ENCODE measurements around the gene PPARGC1A.

The PPARGC1A gene

GRCh38 chr4:23889814-23890341 lies at the start of gene PPARGC1A:
Gene PPARGC1A, minus strand, starts transcription at chr4:23890047. Its CDS starts 90 bp downstream, at chr4:23889957.
- FAIRE-seq: peak; percentile 41

GRCh38 chr4:23938796-23939195 lies 48.9 kb upstream of the PPARGC1A start:
- FAIRE-seq: no peak

- no peak for FAIRE-seq
Observed at GRCh38 chr4:23937173-23937572, 47.3 kb upstream of the PPARGC1A start.

GRCh38 chr4:23934915-23935314 lies 45.1 kb upstream of the PPARGC1A start:
- no peak for FAIRE-seq

GRCh38 chr4:23934223-23934622 lies 44.4 kb upstream of the PPARGC1A start:
- no peak for FAIRE-seq

GRCh38 chr4:23932901-23933308 lies 43.1 kb upstream of the PPARGC1A start:
- no peak for FAIRE-seq

GRCh38 chr4:23932186-23932585 lies 42.3 kb upstream of the PPARGC1A start:
- no peak for FAIRE-seq

- FAIRE-seq: no peak
Observed at GRCh38 chr4:23931489-23931830, 41.6 kb upstream of the PPARGC1A start.

GRCh38 chr4:23930750-23931488 lies 41.1 kb upstream of the PPARGC1A start:
- no peak for FAIRE-seq

- FAIRE-seq: no peak
Observed at GRCh38 chr4:23929248-23929647, 39.4 kb upstream of the PPARGC1A start.

- no peak for FAIRE-seq
Observed at GRCh38 chr4:23924556-23924955, 34.7 kb upstream of the PPARGC1A start.

- FAIRE-seq: no peak
Observed at GRCh38 chr4:23923840-23924239, 34.0 kb upstream of the PPARGC1A start.

- FAIRE-seq: no peak
Observed at GRCh38 chr4:23923141-23923540, 33.3 kb upstream of the PPARGC1A start.

GRCh38 chr4:23922541-23923111 lies 32.8 kb upstream of the PPARGC1A start:
- FAIRE-seq: no peak

- FAIRE-seq: no peak
Observed at GRCh38 chr4:23922013-23922412, 32.2 kb upstream of the PPARGC1A start.

GRCh38 chr4:23921447-23921845 lies 31.6 kb upstream of the PPARGC1A start:
- FAIRE-seq: no peak

- no peak for FAIRE-seq
Observed at GRCh38 chr4:23920716-23921446, 31.0 kb upstream of the PPARGC1A start.

GRCh38 chr4:23920296-23920695 lies 30.4 kb upstream of the PPARGC1A start:
- no peak for FAIRE-seq

GRCh38 chr4:23916282-23916681 lies 26.4 kb upstream of the PPARGC1A start:
- no peak for FAIRE-seq

- FAIRE-seq: no peak
Observed at GRCh38 chr4:23915459-23916132, 25.7 kb upstream of the PPARGC1A start.

- no peak for FAIRE-seq
Observed at GRCh38 chr4:23911675-23912455, 22.0 kb upstream of the PPARGC1A start.

GRCh38 chr4:23909671-23910070 lies 19.8 kb upstream of the PPARGC1A start:
- FAIRE-seq: no peak

Measured in islet of Langerhans (tissue), 1 donor.